DMS153 treated with DMSO at 0.1 percent for 48 hours (cell line): ENCODE data around the gene RAB11FIP4.
"Not testable (repeated sequence)": the region's sequence is repeated elsewhere in the genome, so short reads cannot be mapped to it uniquely, and the experiment has no call there.

Experiments used
- DNase-seq: peaks from one replicate; lab custom pipeline; 2025; ENCODE audit not compliant: unreplicated experiment; lab: John Stamatoyannopoulos, UW

RAB11FIP4 gene

GRCh38 chr17:31431098-31431851 is 39.8 kb downstream of the RAB11FIP4 start:
- no peak for DNase-seq

GRCh38 chr17:31431852-31432658 is 40.6 kb downstream of the RAB11FIP4 start:
- no peak for DNase-seq

GRCh38 chr17:31433091-31433790 is 41.8 kb downstream of the RAB11FIP4 start:
- DNase-seq, result no peak

- no peak for DNase-seq
Observed at GRCh38 chr17:31433811-31434726, 42.6 kb downstream of the RAB11FIP4 start.

GRCh38 chr17:31434727-31435050 is 43.2 kb downstream of the RAB11FIP4 start:
- DNase-seq, result no peak

- DNase-seq, result no peak
Observed at GRCh38 chr17:31435581-31435980, 44.1 kb downstream of the RAB11FIP4 start.

- no peak for DNase-seq
Observed at GRCh38 chr17:31437720-31438400, 46.4 kb downstream of the RAB11FIP4 start.

GRCh38 chr17:31439716-31440115 is 48.2 kb downstream of the RAB11FIP4 start:
- no peak for DNase-seq

GRCh38 chr17:31442276-31442675 is 50.8 kb downstream of the RAB11FIP4 start:
- DNase-seq, result no peak

GRCh38 chr17:31442856-31443255 is 51.4 kb downstream of the RAB11FIP4 start:
- not testable (repeated sequence) for DNase-seq

- DNase-seq, result no peak
Observed at GRCh38 chr17:31443386-31443785, 51.9 kb downstream of the RAB11FIP4 start.

- DNase-seq, result no peak
Observed at GRCh38 chr17:31444026-31444425, 52.6 kb downstream of the RAB11FIP4 start.

GRCh38 chr17:31446195-31446967 is 54.9 kb downstream of the RAB11FIP4 start:
- DNase-seq, result no peak

- no peak for DNase-seq
Observed at GRCh38 chr17:31448467-31449077, 57.1 kb downstream of the RAB11FIP4 start.

GRCh38 chr17:31449111-31449510 is 57.6 kb downstream of the RAB11FIP4 start:
- DNase-seq, result no peak

- DNase-seq, result no peak
Observed at GRCh38 chr17:31449746-31450145, 58.3 kb downstream of the RAB11FIP4 start.

GRCh38 chr17:31452101-31452500 is 60.6 kb downstream of the RAB11FIP4 start:
- no peak for DNase-seq

- DNase-seq, result no peak
Observed at GRCh38 chr17:31452561-31453110, 61.2 kb downstream of the RAB11FIP4 start.

GRCh38 chr17:31453896-31454295 is 62.4 kb downstream of the RAB11FIP4 start:
- DNase-seq, result no peak
